SH-SY5Y (cell line): ENCODE data around the gene MYO5C.

Experiments
- GATA2 ChIP-seq: IDR thresholded peaks from 2 replicates; pipeline ENCODE4 v1.6.1; 2011; ENCODE audit warnings: mild to moderate bottlenecking, low read depth, low read length
- GATA3 ChIP-seq: IDR thresholded peaks from 2 replicates; pipeline ENCODE4 v1.6.1; 2011; ENCODE audit warnings: low read depth, mild to moderate bottlenecking, low read length, moderate library complexity

DNA sequence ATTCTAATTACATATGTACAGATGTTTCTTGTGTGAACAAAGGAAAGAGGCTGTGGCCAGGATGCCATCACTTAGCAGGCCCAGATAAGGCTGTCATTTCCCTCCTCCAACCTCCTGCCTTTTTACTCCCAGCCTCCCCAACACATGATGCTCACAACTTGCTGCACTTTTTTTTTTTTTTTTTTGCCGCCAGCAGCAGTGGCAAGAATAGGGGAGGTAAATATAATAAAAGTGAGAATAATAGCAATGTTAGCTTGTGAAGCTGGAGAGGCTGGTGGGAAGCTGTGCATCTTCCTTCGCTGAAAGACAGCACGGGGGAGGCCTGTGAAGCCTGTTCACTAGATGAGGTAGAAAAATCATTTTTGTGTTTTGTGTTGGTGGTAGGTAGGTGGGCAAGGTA is 42.5 kb upstream of the MYO5C start:
- peak; percentile 13; the same call in 1 of the 2 replicates for TF ChIP-seq GATA2
- TF ChIP-seq GATA3: no peak
